Keratinocyte (primary cell): ENCODE measurements around the gene TEX26. TPM values are rescaled to one million over a fixed set of nuclear protein-coding genes. Genes with fewer than 3 reads are reported as not detected.

ENCODE experiments used
- DNase-seq: peaks from one replicate; pipeline ENCODE4 v3.0.0-alpha.2; 2011; ENCODE audit warnings: low read depth, missing footprints, low spot score
- FAIRE-seq: peaks from 2 replicates; lab custom pipeline; 2011; peaks lifted over from hg19 to GRCh38; lab: Jason Lieb, UNC
- H2AFZ ChIP-seq: 2 replicates; pipeline ENCODE4 v1.6.0; 2012; ENCODE audit warnings: low read length, control low read depth, inconsistent platforms; ENCODE audit not compliant: control insufficient read depth
- H3K27ac ChIP-seq: 2 replicates; pipeline ENCODE4 v1.5.1; 2011; ENCODE audit warnings: low read length; ENCODE audit not compliant: control insufficient read depth, insufficient read depth
- H3K27me3 ChIP-seq: 3 replicates; pipeline ENCODE4 v1.6.0; 2011; ENCODE audit warnings: low read length; ENCODE audit not compliant: control insufficient read depth, insufficient read depth; ENCODE audit errors: extremely low read depth
- H3K36me3 ChIP-seq, 2 experiments: 2 replicates in 1 of 2; 3 replicates in 1 of 2; pipeline ENCODE4 v1.5.1; 2011; ENCODE audit warnings: low read length in 2 of 2, mild to moderate bottlenecking in 1 of 2; ENCODE audit not compliant: control insufficient read depth in 2 of 2, insufficient read depth in 2 of 2; ENCODE audit errors: extremely low read depth in 1 of 2
- H3K4me1 ChIP-seq: 3 replicates; pipeline ENCODE4 v1.5.1; 2011; ENCODE audit warnings: low read length; ENCODE audit not compliant: control insufficient read depth, insufficient read depth; ENCODE audit errors: extremely low read depth
- H3K4me2 ChIP-seq: 3 replicates; pipeline ENCODE4 v1.6.0; 2011; ENCODE audit warnings: low read depth, low read length; ENCODE audit not compliant: control insufficient read depth, insufficient read depth; ENCODE audit errors: extremely low read depth
- H3K4me3 ChIP-seq, 3 experiments: fragments of 200-600 bp in 1 of 3; sonication (generic) in 1 of 3; 2 replicates in 2 of 3; 3 replicates in 1 of 3; pipeline ENCODE4 v1.5.1; 2011 to 2016; ENCODE audit warnings: low read length in 3 of 3, mild to moderate bottlenecking in 3 of 3, control low read depth in 2 of 3, inconsistent platforms in 1 of 3, low read depth in 1 of 3, mixed read lengths in 1 of 3, mixed run types in 1 of 3, moderate library complexity in 1 of 3; ENCODE audit not compliant: control insufficient read depth in 2 of 3, insufficient read depth in 2 of 3; ENCODE audit errors: extremely low read depth in 1 of 3
- H3K79me2 ChIP-seq: 2 replicates; pipeline ENCODE4 v1.6.0; 2012; ENCODE audit warnings: low read length; ENCODE audit not compliant: control insufficient read depth, insufficient read depth
- H3K9ac ChIP-seq: 3 replicates; pipeline ENCODE4 v1.6.0; 2011; ENCODE audit warnings: low read length; ENCODE audit not compliant: control insufficient read depth, insufficient read depth; ENCODE audit errors: extremely low read depth
- H3K9me1 ChIP-seq: 3 replicates; pipeline ENCODE4 v1.6.0; 2011; ENCODE audit warnings: low read length; ENCODE audit not compliant: control insufficient read depth, insufficient read depth; ENCODE audit errors: extremely low read depth
- H3K9me3 ChIP-seq: 2 replicates; pipeline ENCODE4 v1.5.1; 2012; ENCODE audit warnings: low read depth, low read length; ENCODE audit not compliant: control insufficient read depth
- H4K20me1 ChIP-seq: 3 replicates; pipeline ENCODE4 v1.6.0; 2011; ENCODE audit warnings: low read length; ENCODE audit not compliant: control insufficient read depth, insufficient read depth; ENCODE audit errors: extremely low read depth
- EZH2 ChIP-seq: IDR thresholded peaks from one replicate; pipeline ENCODE4 v1.6.1; 2012; ENCODE audit warnings: inconsistent platforms, mild to moderate bottlenecking, low read length, moderate library complexity
- dilution Hi-C: fragments of 300-500 bp; cut with MboI; formaldehyde crosslinking; loops from one replicate; pipeline ENCODE4 v1.7.0; 2020; ENCODE audit warnings: low sequenced_read_pairs; ENCODE audit not compliant: extremely low pct_ligation_motif_present
- polyA plus RNA-seq, 5 experiments: library from polyadenylated mRNA; depleted of rRNA in 3 of 5; stranded (reverse) in 3 of 5; stranded (forward) in 1 of 5; unstranded in 1 of 5; fragments of >200 nt; gene quantifications; 1 replicate in 1 of 5; 2 replicates in 3 of 5; 3 replicates in 1 of 5; pipeline versions ENCODE4 v1.2.1 to v1.2.3, GENCODE V29; 2011 to 2012; ENCODE audit warnings: missing spikeins in 2 of 5, low read depth in 1 of 5, low replicate concordance in 1 of 5
- TF ChIP-seq, protein P1 (sequence below), 3 experiments: IDR thresholded peaks in 1 of 3; conservative IDR thresholded peaks in 1 of 3; optimal IDR thresholded peaks in 1 of 3; 2 replicates in 2 of 3; 3 replicates in 1 of 3; pipeline versions ENCODE3 to v1.5.1; 2011; ENCODE audit warnings: low read length in 3 of 3, mild to moderate bottlenecking in 3 of 3, moderate library complexity in 2 of 3, control low read depth in 1 of 3, inconsistent platforms in 1 of 3; ENCODE audit not compliant: insufficient read depth in 2 of 3; ENCODE audit errors: extremely low read depth in 1 of 3

TEX26 gene
- polyA plus RNA-seq, 1 donor (not counting 4 experiments of a cell fraction or from before 2014, with no cell fraction given) = not detected

- dilution Hi-C loops = no loop called here
- no peak for FAIRE-seq
Measured at GRCh38 chr13:30943881-30944280, 11.4 kb downstream of the TEX26 start.

GRCh38 chr13:30957258-30957943 lies 24.9 kb downstream of the TEX26 start:
- H3K79me2 ChIP-seq = no peaks in the 10 kb centered on the region
- no peak overlapping the region for H2AFZ ChIP-seq
- dilution Hi-C loops = no loop called here
- H3K9me3 ChIP-seq = no peaks in the 10 kb centered on the region
- no peaks in the 10 kb centered on the region for H3K9me1 ChIP-seq
- H3K4me3 ChIP-seq = no peak overlapping the region
- no peaks in the 10 kb centered on the region for H3K36me3 ChIP-seq
- peaks cover 4% of the 10 kb centered on the region for H3K27me3 ChIP-seq
- no peaks in the 10 kb centered on the region for H4K20me1 ChIP-seq
- no peak for DNase-seq
- no peaks in the 10 kb centered on the region for H3K4me1 ChIP-seq
- no peak for FAIRE-seq
- no peak overlapping the region for H3K4me2 ChIP-seq
- no peak overlapping the region for H3K9ac ChIP-seq
- no peak overlapping the region for H3K27ac ChIP-seq
- TF ChIP-seq EZH2 = no peak
- TF ChIP-seq, protein P1, sequence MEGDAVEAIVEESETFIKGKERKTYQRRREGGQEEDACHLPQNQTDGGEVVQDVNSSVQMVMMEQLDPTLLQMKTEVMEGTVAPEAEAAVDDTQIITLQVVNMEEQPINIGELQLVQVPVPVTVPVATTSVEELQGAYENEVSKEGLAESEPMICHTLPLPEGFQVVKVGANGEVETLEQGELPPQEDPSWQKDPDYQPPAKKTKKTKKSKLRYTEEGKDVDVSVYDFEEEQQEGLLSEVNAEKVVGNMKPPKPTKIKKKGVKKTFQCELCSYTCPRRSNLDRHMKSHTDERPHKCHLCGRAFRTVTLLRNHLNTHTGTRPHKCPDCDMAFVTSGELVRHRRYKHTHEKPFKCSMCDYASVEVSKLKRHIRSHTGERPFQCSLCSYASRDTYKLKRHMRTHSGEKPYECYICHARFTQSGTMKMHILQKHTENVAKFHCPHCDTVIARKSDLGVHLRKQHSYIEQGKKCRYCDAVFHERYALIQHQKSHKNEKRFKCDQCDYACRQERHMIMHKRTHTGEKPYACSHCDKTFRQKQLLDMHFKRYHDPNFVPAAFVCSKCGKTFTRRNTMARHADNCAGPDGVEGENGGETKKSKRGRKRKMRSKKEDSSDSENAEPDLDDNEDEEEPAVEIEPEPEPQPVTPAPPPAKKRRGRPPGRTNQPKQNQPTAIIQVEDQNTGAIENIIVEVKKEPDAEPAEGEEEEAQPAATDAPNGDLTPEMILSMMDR (optimal IDR thresholded peaks at IDR 0.05 in 1 of 3, IDR thresholded peaks at IDR 0.05 in 1 of 3, conservative IDR thresholded peaks at IDR 0.05 in 1 of 3; ENCODE audit: extremely low read depth in 1 of 3, insufficient read depth in 2 of 3, low read length in 3 of 3) = no peak

More at GRCh38 chr13:30943881-30944280, 11.4 kb downstream of the TEX26 start:
- H3K9me1 ChIP-seq = no peaks in the 10 kb centered on the region
- no peaks in the 10 kb centered on the region for H3K9me3 ChIP-seq
- H3K79me2 ChIP-seq = no peaks in the 10 kb centered on the region
- no peak overlapping the region for H3K9ac ChIP-seq
- no peaks in the 10 kb centered on the region for H3K36me3 ChIP-seq
- H3K4me1 ChIP-seq = no peaks in the 10 kb centered on the region
- TF ChIP-seq, protein P1 (optimal IDR thresholded peaks at IDR 0.05 in 1 of 3, IDR thresholded peaks at IDR 0.05 in 1 of 3, conservative IDR thresholded peaks at IDR 0.05 in 1 of 3; ENCODE audit: extremely low read depth in 1 of 3, insufficient read depth in 2 of 3, low read length in 3 of 3) = no peak
- TF ChIP-seq EZH2 = no peak
- DNase-seq = no peak
- H3K27ac ChIP-seq = no peak overlapping the region
- no peak overlapping the region for H3K4me2 ChIP-seq
- no peak overlapping the region for H3K4me3 ChIP-seq
- H3K27me3 ChIP-seq = no peaks in the 10 kb centered on the region
- H2AFZ ChIP-seq = no peak overlapping the region
- no peaks in the 10 kb centered on the region for H4K20me1 ChIP-seq
